GM10248 (cell line): Measurements from ENCODE around the gene INSIG1.

Experiments used
- CTCF ChIA-PET: fragments of 300-600 bp; sonication (Branson Sonifier 250); formaldehyde crosslinking; extraction: SDS; loops from one replicate; lab custom pipeline; 2021; ENCODE audit warnings: antibody characterized with exemption; lab: Yijun Ruan, JAX
- POLR2A ChIA-PET: fragments of 350-650 bp; sonication (Branson Sonifier 250); formaldehyde crosslinking; extraction: SDS; loops from one replicate; lab custom pipeline; 2020; ENCODE audit warnings: antibody characterized with exemption; lab: Yijun Ruan, JAX
- DNase-seq: peaks from one replicate; pipeline ENCODE4 v3.0.0; 2012; ENCODE audit errors: extremely low spot score
- CTCF ChIP-seq: IDR thresholded peaks from 2 replicates; pipeline ENCODE4 v1.5.1; 2012; ENCODE audit warnings: mild to moderate bottlenecking, low read depth; ENCODE audit errors: extremely low read depth, missing control alignments, control extremely low read depth

INSIG1 gene

GRCh38 chr7:155351120-155351870, 53.6 kb downstream of the INSIG1 start:
- ChIA-PET CTCF (interaction anchor here (0.9 kb wide), 1 partner anchor 14 kb away, joined by 3 read pairs; no protein-coding TSS in a partner anchor), POLR2A (no interaction called here)
- DNase-seq: no peak
- TF ChIP-seq CTCF: no peak

- TF ChIP-seq CTCF: no peak
- DNase-seq: no peak
- CTCF ChIA-PET: interaction anchor here (2.2 kb wide), 1 partner anchor 425 kb away, joined by 6 read pairs; no protein-coding TSS in a partner anchor
- POLR2A ChIA-PET: no interaction called here
These were observed 54.5 kb downstream of the INSIG1 start for GRCh38 chr7:155352076-155352752.

- DNase-seq: no peak
- POLR2A ChIA-PET: no interaction called here
- no peak for TF ChIP-seq CTCF
- CTCF ChIA-PET: interaction anchor here (1.7 to 2.2 kb wide), 2 partner anchors 8 to 425 kb away, joined by 6 to 8 read pairs; no protein-coding TSS in a partner anchor
These were observed 55.1 kb downstream of the INSIG1 start for GRCh38 chr7:155352753-155353115.

- DNase-seq: no peak
- TF ChIP-seq CTCF: no peak
- ChIA-PET CTCF (interaction anchor here (1.7 to 2.2 kb wide), 2 partner anchors 9 to 426 kb away, joined by 6 to 8 read pairs; no protein-coding TSS in a partner anchor), POLR2A (no interaction called here)
These were observed 55.7 kb downstream of the INSIG1 start for GRCh38 chr7:155353256-155353897.

- no peak for DNase-seq
- ChIA-PET CTCF (interaction anchor here (1.7 to 2.8 kb wide), 2 partner anchors 10 kb away, joined by 8 to 15 read pairs; no protein-coding TSS in a partner anchor), POLR2A (no interaction called here)
- no peak for TF ChIP-seq CTCF
These were observed 56.8 kb downstream of the INSIG1 start for GRCh38 chr7:155354371-155355048.

GRCh38 chr7:155355176-155355575, 57.5 kb downstream of the INSIG1 start:
- ChIA-PET CTCF (interaction anchor here (2.8 to 4.3 kb wide), 2 partner anchors 11 to 428 kb away, joined by 15 to 22 read pairs; no protein-coding TSS in a partner anchor), POLR2A (no interaction called here)
- DNase-seq: no peak
- TF ChIP-seq CTCF: no peak
